GM10266 (cell line): ENCODE data around the gene MED12.

Experiments
- DNase-seq: peaks from one replicate; pipeline ENCODE4 v3.0.0; 2012; ENCODE audit errors: extremely low spot score
- TF ChIP-seq, protein P1 (sequence below): IDR thresholded peaks from 2 replicates; pipeline ENCODE4 v1.5.1; 2012; ENCODE audit warnings: mild to moderate bottlenecking, low read depth; ENCODE audit not compliant: control insufficient read depth, insufficient read depth; ENCODE audit errors: missing control alignments

MED12 gene

DNA sequence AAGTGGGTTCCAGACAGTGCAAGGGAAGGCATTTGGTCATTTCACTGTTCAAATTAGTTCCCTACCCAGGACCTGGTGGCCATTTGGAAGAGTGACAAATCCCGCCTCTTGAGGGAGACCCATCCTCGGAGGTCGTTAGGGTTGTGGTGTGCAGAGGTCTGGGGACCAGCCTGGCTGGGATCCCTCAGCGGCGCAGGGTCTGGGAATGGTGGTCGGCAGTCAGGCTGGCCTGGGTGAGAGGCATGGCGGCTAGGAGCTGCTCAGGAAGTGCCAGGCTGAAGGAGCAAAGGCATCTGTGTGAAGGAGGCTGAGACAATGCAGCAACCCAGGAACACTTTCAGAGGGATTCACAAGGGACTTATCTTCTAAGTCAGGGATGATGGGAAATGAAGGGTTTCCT, 33.0 kb downstream of the MED12 start:
- TF ChIP-seq, protein P1, sequence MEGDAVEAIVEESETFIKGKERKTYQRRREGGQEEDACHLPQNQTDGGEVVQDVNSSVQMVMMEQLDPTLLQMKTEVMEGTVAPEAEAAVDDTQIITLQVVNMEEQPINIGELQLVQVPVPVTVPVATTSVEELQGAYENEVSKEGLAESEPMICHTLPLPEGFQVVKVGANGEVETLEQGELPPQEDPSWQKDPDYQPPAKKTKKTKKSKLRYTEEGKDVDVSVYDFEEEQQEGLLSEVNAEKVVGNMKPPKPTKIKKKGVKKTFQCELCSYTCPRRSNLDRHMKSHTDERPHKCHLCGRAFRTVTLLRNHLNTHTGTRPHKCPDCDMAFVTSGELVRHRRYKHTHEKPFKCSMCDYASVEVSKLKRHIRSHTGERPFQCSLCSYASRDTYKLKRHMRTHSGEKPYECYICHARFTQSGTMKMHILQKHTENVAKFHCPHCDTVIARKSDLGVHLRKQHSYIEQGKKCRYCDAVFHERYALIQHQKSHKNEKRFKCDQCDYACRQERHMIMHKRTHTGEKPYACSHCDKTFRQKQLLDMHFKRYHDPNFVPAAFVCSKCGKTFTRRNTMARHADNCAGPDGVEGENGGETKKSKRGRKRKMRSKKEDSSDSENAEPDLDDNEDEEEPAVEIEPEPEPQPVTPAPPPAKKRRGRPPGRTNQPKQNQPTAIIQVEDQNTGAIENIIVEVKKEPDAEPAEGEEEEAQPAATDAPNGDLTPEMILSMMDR, result no peak
- no peak for DNase-seq

- TF ChIP-seq, protein P1, result no peak
- no peak for DNase-seq
Observed at GRCh38 chrX:71154196-71154595, 35.8 kb downstream of the MED12 start.

GRCh38 chrX:71154641-71155040, 36.2 kb downstream of the MED12 start:
- TF ChIP-seq, protein P1, result no peak
- no peak for DNase-seq

DNA sequence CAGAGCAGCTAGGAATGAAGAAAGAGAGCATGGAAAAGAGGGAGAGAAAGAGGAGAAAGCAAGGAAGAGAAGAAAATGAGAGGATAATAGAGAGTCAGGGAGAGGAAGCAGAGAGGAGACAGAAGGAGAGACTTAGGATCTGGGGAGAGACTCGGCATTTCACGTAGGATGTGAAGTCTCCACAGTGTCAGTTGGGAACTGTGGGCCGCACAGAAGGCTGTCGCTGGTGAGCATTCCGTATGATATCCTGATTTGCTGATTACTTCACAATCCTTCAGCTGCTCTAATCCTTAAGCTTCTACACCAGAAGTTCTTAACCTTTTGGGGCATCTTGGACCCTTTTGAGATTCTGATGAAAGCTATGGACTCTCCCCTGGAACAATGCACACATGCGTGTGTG, 40.2 kb downstream of the MED12 start:
- DNase-seq, result no peak
- TF ChIP-seq, protein P1, result no peak

DNA sequence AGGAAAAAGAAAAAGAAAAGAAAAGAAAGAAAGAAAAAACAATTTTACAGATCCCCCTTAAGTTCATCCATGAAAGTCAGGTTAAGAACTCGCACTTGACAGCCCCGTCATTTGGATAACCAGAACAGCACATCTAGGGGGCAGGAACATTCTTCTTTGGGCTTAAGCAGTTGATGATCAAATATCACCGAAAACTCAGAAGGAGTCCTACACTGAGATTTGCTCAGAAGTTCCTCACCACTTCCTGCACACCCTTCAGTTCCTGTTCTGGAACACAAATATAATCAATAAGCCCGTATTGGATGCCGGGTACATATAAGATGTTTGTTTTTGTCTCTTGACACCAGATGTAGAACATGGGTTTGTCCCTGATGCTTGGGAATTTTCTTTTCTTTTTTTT, 40.9 kb downstream of the MED12 start:
- TF ChIP-seq, protein P1, result no peak

GRCh38 chrX:71160475-71160874, 42.1 kb downstream of the MED12 start:
- DNase-seq, result no peak
- TF ChIP-seq, protein P1, result no peak

More for the DNA sequence above, 40.9 kb downstream of the MED12 start:
- no peak for DNase-seq

DNA sequence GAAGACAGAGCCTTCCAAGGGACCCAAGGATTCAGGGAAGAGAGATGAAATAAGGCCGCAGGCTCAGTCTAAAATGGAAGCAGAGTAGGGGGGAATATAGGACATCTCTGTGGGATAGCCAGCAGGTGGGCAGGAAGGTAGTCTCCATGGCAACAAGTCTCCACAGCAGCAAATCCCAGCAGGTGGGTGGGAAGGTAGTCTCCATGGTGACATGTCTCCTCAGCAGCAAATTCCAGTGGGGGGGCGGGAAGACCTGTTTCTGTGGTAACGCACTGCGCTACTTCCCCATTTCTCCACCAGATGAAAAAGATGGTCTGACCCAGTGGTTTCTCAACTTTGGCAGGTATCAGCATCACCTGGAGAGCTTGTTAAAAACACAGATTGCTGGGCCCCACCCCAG, 44.6 kb downstream of the MED12 start:
- TF ChIP-seq, protein P1, result no peak
- no peak for DNase-seq

DNA sequence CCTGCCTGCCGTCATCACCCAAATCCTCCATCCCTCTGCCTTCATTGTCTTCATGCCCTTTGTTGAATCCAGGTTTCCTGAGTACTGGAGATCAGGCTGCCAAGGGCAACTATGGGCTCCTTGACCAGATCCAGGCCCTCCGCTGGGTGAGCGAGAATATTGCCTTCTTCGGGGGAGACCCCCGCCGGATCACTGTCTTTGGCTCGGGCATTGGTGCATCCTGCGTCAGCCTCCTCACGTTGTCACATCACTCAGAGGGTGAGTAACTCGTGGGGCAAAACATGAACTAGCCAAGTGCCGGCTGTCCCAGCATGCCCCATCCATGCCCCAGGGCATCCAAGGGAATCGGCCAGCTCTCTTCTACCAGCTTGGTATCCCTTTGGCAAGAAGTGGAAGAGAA, 45.7 kb downstream of the MED12 start:
- no peak for DNase-seq
- TF ChIP-seq, protein P1, result no peak
